Measurements from ENCODE around the gene TOM1.
"Not testable (repeated sequence)": the region's sequence is repeated elsewhere in the genome, so short reads cannot be mapped to it uniquely, and the experiment has no call there.

TOM1 gene

DNA sequence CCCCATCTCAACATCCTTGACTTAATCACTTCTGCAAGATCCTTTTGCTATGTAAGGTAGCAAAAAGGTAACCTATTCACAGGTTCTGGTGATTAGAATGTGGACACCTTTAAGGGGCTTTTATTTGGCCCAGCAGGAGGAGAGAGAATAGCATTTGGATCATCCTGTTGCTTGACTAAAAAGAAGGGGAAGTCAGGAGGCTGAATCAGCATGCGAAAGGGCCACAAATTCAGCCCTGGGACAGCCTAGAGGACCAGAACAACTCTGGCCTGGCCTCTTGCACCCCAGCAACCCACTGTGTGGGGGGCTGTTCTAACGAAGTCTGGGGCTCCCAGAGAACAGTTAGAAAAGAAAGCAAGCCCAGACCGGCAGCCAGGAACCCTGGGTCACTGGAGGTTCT, 78.0 kb downstream of the TOM1 start:
- no peak for DNase-seq

DNA sequence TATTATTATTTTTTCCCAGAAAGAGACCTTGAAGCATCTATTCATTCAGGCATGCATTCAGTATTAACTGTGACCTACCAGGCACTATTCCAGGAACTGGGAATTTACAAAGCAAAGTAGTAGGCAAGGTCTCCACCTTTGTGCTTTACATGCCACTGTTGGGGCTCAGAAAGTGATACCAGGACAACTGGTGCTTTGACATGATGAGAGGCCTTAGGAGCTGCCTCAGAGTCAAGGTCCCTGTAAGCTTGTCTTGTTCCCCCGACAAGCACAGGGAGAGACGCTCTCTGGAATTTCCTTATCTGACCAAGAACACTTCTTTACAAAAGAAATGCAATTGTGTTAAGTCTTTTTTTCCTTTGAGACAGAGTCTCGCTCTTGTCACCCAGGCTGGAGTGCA, 78.9 kb downstream of the TOM1 start:
- no peak for DNase-seq

- no peak for DNase-seq
These were observed 79.7 kb downstream of the TOM1 start for GRCh38 chr22:35379146-35379993.

DNA sequence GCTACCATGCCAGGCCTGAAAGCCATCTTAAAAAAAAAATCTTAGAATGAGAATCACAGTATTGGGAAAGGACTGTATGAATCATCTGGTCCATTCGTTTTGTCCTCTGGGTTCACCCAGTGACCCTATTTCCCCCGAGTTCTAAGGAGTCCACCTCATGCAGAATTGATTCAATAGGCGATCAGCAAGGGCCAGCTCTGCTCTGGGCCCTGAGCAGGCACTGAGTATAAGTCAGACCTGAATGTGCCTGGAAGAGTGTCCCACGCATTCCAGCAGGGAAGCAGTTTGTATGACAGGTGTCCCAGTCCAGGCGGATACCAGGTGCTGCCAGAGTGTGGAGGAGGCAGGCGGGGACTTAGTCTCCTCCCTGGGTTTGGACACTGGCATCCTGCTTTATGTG, 80.3 kb downstream of the TOM1 start:
- DNase-seq: no peak

DNA sequence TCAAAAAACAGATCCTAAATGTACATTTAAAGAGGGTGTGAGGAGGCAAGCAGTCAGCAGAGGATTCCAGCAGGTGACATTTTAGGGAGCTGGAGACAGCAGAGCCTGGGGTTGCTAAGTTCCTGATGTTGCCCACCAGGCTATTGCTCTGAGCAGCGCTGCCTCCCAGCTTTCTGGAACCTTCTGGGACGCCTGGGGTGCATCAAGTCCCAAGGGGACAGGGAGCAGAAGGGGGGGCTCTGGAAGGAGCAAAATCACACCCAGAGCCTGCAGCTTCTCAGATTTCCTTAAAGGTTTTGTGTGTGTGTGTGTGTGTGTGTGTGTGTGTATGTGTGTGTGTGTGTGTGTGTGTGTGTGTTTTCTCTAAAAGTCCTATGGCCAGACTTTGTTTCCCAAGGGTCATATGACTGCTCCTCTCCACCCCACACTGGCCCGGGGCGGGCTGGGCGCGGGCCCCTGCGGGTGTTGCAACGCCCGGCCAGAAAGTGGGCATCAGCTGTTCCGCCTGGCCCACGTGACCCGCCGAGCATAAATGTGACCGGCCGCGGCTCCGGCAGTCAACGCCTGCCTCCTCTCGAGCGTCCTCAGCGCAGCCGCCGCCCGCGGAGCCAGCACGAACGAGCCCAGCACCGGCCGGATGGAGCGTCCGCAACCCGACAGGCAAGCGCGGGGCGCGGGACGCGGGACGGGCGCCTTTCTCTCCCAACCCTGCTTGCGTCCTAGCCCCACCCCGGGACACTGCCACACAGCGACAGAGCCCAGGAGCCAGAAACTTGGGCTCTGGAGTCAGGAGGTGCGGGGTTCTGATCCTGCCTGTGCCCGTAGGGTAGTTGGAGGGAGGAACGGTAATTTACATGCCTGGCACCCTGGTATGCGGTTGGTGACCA, 81.1 kb downstream of the TOM1 start, which contains the start of gene HMOX1:
Gene HMOX1, plus strand, starts transcription at position 560 of the 887 bp plus-strand sequence. Its CDS starts 78 bp downstream, at position 638.
- DNase-seq: no peak

DNA sequence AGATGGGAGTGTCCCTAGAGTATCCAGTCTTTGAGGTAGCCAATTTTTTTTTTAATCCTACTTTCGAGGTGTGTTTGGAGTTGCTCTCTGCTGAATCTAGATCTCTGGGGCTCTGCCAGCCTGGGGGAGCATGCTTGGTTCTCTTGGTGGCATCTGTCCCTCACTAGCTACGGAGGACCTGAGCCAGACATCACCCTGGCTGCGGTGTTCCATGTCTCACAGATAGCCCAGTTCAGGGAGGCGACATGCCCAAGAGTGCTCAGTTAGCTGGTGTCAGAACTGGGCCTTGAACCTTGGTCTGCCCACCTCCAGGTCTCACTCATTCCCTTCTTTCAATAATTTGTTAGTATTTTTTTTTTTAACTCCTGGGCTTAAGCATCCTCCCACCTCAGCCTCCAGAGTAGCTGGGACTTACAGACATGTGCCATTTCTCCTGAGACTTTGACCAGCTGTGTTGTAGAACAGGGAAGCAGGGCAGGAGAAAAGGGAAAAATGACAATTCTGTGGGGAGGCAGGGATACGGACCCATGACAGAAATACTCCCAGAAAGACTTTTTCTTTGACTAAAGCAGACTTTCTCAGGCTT, 81.8 kb downstream of the TOM1 start:
- DNase-seq: no peak

DNA sequence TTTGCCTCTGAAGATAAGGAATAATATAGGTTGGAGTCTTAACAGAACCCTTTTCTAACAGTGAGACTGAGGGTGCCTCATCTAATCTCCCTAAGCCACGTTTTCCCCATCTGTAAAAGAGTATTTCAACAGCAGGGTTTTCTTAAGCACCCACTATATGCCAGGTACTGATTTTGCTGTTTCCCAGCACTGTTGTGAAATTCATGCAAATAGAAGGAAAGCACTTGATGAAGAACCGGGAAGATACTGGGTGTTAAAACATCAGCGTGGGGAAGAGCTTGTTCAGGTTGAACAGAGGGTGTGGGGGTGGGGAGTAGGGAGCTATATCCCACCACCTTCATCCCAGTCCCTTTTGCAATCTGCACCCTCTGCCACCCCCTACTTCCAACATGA, 84.0 kb downstream of the TOM1 start:
- no peak for DNase-seq

GRCh38 chr22:35384527-35384926, 84.8 kb downstream of the TOM1 start:
- DNase-seq: no peak

- no peak for DNase-seq
These were observed 85.4 kb downstream of the TOM1 start for GRCh38 chr22:35384975-35385588.

DNA sequence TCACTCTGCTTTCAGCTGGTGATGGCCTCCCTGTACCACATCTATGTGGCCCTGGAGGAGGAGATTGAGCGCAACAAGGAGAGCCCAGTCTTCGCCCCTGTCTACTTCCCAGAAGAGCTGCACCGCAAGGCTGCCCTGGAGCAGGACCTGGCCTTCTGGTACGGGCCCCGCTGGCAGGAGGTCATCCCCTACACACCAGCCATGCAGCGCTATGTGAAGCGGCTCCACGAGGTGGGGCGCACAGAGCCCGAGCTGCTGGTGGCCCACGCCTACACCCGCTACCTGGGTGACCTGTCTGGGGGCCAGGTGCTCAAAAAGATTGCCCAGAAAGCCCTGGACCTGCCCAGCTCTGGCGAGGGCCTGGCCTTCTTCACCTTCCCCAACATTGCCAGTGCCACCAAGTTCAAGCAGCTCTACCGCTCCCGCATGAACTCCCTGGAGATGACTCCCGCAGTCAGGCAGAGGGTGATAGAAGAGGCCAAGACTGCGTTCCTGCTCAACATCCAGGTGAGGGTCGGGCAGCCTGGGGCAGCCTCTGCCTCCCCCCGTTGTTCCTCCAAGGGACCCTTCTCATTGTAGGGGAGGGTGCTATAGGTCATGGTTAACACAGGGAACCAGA, 87.1 kb downstream of the TOM1 start:
- DNase-seq: no peak

DNA sequence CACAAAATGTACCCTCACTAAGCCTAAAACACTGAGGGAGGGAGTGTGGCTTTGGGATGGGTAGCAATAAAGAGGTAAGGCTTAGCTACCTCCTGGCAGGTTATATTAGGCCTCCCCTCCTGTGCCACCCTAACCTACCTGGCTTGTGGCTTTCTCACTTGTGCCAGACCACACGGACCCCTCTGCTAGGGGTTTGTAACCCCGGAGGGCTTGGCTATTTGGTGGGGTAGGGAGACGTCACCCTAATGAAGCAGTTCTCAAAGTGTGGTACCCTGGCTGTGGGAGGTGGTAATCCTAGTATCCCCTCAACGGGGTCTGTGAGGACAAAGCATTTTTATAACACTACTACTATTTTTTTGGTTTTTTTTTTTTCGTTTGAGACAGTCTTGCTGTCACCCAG, 91.2 kb downstream of the TOM1 start:
- DNase-seq: no peak

DNA sequence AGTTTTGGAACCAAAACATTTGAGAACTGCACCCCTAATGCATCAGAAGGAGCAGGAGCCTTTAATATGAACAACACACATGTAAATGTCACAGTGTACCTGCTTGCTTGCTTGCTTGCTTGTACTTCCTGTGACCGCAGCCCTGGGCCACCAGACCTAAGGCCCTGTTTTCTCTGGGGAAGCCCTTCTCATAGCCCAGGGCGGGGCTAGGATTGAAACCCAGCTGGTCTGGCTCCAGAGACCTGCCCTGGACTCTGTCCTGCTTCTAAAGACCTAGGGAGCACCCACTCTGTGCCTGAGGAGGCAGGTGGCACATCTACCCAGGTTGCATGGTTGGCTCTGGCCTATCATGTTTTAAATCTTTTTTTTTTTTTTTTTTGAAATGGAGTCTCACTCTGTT, 92.7 kb downstream of the TOM1 start:
- no peak for DNase-seq

GRCh38 chr22:35393116-35394010, 93.7 kb downstream of the TOM1 start:
- no peak for DNase-seq

- no peak for DNase-seq
These were observed 94.3 kb downstream of the TOM1 start for GRCh38 chr22:35394011-35394312.

DNA sequence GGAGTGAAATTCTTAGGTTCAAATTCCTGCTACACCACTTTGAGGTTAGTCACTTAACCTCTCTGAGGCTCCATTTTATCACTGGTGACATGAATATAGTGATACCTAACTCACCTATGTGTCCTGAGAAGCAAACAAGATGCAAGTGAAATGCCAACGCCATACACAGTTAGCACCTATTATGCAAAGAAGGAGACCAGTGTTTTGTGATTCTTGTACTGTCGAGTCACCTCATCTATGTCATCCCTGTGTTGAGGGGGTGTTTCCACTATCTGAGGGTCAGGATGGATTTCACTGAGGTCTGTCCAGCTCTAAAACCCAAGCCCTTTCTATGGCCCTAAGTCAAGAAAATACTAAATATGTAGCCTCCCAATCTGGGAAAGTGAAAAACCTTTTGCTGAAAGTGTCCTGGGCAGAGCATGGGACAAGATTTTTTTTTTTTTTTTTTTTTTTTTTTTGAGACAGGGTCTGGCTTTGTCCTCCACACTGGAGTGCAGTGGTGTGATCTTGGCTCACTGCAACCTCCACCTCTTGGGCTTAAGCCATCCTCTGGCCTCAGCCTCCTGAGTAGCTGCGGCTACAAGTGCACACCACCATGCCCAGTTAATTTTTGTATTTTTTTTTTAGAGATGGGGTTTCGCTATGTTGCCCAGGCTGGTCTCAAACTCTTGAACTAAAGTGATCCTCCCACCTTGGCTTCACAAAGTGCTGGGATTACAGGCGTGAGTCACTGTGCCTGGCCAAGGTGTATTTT, 95.3 kb downstream of the TOM1 start:
- DNase-seq: no peak

- DNase-seq: not testable (repeated sequence)
These were observed 96.9 kb downstream of the TOM1 start for GRCh38 chr22:35396622-35397021.

GRCh38 chr22:35397095-35397904, 97.6 kb downstream of the TOM1 start:
- no peak for DNase-seq

All from NCI-H1694 (cell line).